MCF 10A (cell line): Measurements from ENCODE around the gene GPHN. TPM values are rescaled to one million over a fixed set of nuclear protein-coding genes. Genes with fewer than 3 reads are reported as not detected.

ENCODE experiments used
- BruUV-seq: library from RNA; stranded (reverse); fragments of 400-500 nt; replicated peaks from 2 replicates; lab custom pipeline; 2021; lab: Mats Ljungman, UMichigan
- CTCF ChIA-PET: fragments of 300-600 bp; sonication (Branson Sonifier 250); formaldehyde crosslinking; extraction: SDS; loops from one replicate; lab custom pipeline; 2021; ENCODE audit warnings: antibody characterized with exemption, inconsistent platforms; lab: Yijun Ruan, JAX
- POLR2A ChIA-PET: fragments of 300-600, 350-650 bp; sonication (Branson Sonifier 250); formaldehyde crosslinking; extraction: SDS; loops from one replicate; lab custom pipeline; 2020; ENCODE audit warnings: antibody characterized with exemption, inconsistent platforms; lab: Yijun Ruan, JAX
- DNase-seq: peaks from one replicate; pipeline ENCODE4 v3.0.0-alpha.2; 2018; ENCODE audit not compliant: unreplicated experiment
- H3K27ac Mint-ChIP-seq: one replicate; pipeline ENCODE4 v1.8.0; 2022; ENCODE audit warnings: mild to moderate bottlenecking, low read depth, mixed read lengths; ENCODE audit not compliant: unreplicated experiment
- H3K27me3 Mint-ChIP-seq: one replicate; pipeline ENCODE4 v1.8.0; 2022; ENCODE audit warnings: mixed read lengths; ENCODE audit not compliant: insufficient read depth, unreplicated experiment
- H3K36me3 Mint-ChIP-seq: one replicate; pipeline ENCODE4 v1.8.0; 2022; ENCODE audit warnings: mild to moderate bottlenecking, moderate library complexity, mixed read lengths; ENCODE audit not compliant: insufficient read depth, unreplicated experiment
- H3K4me1 Mint-ChIP-seq: one replicate; pipeline ENCODE4 v1.8.0; 2022; ENCODE audit warnings: mixed read lengths; ENCODE audit not compliant: insufficient read depth, unreplicated experiment
- H3K4me3 Mint-ChIP-seq: one replicate; pipeline ENCODE4 v1.8.0; 2022; ENCODE audit warnings: mild to moderate bottlenecking, moderate library complexity, mixed read lengths; ENCODE audit not compliant: unreplicated experiment
- H3K9me3 Mint-ChIP-seq: one replicate; pipeline ENCODE4 v1.8.0; 2022; ENCODE audit warnings: mixed read lengths; ENCODE audit not compliant: unreplicated experiment
- intact Hi-C: fragments of 100-400 bp; cut with micrococcal nuclease; formaldehyde crosslinking; loops from 2 replicates; pipeline ENCODE4 v1.14.1; 2022
- total RNA-seq: library from RNA; stranded (reverse); gene quantifications from 2 replicates; pipeline ENCODE4 v1.2.3, GENCODE V29; 2022
- TF ChIP-seq, protein P1 (sequence below): fragments of 200-600 bp; IDR thresholded peaks from one replicate; pipeline ENCODE4 v1.8.0; 2022; ENCODE audit warnings: antibody characterized with exemption, mild to moderate bottlenecking; ENCODE audit not compliant: unreplicated experiment

Gene GPHN
- total RNA-seq, 1 experiment from 2014 or later = 26.8 TPM

DNA sequence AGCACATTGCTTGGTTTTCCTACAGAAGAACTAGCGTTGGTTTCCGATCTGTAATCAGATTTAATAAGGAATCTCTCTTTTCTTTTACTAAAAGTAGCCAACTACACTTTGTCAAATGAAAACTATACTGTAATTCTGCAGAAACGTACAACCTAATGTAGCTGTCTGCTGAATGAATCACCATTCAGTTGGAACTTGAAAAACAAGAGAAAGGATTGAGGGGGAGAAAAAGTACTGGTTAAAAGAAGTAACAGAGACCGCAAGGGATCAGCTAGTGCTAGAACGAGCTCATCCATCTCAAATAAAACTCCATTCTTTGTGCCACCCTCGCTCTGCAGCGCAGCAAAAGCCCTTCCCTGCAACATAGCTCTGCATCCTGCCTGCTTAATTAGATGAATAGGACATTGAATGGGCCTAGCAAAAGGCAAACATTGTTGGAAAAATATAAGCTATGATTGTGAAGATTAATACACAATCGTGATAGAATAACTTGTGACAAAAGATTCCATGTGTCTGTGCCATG lies 683.9 kb downstream of the GPHN start:
- H3K27me3 Mint-ChIP-seq = no peaks in the 10 kb centered on the region
- peaks cover 4% of the 10 kb centered on the region for H3K36me3 Mint-ChIP-seq
- H3K4me1 Mint-ChIP-seq = no peaks in the 10 kb centered on the region
- no TSS peak for BruUV-seq
- no peak overlapping the region for H3K4me3 Mint-ChIP-seq
- POLR2A ChIA-PET = no interaction called here
- H3K27ac Mint-ChIP-seq = no peak overlapping the region
- no peak for DNase-seq
- intact Hi-C loops = no loop called here
- H3K9me3 Mint-ChIP-seq = no peaks in the 10 kb centered on the region
- CTCF ChIA-PET = interaction anchor here (0.6 to 1.1 kb wide), 3 partner anchors 36 to 95 kb away, joined by 3 read pairs; no protein-coding TSS in a partner anchor
- TF ChIP-seq, protein P1, sequence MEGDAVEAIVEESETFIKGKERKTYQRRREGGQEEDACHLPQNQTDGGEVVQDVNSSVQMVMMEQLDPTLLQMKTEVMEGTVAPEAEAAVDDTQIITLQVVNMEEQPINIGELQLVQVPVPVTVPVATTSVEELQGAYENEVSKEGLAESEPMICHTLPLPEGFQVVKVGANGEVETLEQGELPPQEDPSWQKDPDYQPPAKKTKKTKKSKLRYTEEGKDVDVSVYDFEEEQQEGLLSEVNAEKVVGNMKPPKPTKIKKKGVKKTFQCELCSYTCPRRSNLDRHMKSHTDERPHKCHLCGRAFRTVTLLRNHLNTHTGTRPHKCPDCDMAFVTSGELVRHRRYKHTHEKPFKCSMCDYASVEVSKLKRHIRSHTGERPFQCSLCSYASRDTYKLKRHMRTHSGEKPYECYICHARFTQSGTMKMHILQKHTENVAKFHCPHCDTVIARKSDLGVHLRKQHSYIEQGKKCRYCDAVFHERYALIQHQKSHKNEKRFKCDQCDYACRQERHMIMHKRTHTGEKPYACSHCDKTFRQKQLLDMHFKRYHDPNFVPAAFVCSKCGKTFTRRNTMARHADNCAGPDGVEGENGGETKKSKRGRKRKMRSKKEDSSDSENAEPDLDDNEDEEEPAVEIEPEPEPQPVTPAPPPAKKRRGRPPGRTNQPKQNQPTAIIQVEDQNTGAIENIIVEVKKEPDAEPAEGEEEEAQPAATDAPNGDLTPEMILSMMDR = no peak

DNA sequence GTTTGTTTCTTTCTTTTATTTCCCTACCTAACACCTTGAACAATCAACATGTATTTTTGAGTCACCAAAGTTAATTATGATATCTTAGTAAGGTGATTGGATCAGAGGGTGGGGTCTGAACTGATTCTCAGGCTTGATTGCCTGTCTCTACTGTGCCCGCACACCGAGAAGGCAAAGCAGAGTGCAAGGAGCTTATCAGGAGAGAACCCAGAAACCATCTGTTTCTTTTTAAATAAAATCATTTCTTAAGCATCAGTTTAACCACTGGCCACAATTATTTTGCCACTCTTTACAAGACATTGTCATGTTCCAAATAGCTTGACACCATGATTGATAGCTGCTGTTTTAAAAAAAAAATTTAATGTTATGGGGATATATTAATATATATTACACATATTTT lies 684.4 kb downstream of the GPHN start:
- TF ChIP-seq, protein P1 = no peak
- POLR2A ChIA-PET = no interaction called here
- CTCF ChIA-PET = interaction anchor here (1.1 kb wide), 1 partner anchor 94 kb away, joined by 3 read pairs; no protein-coding TSS in a partner anchor

DNA sequence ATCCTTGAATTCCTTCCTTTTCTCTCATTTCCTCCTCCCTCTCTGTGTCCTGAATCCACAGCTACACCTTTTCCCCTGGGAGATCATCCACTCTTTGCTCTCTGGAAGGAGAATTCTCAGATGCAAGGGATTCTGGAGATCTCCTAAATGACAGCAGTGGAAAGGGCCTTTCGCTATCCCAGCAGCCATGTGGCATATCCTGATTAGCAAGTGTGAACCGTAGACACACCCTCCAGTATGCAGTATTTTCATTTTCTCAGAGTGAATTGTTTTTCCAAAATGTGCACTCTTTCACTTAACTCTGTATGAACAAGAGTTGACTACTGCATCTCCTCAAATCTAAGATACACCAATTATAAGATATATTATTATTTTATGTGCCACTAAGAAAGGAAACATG lies 687.3 kb downstream of the GPHN start:
- no peak for DNase-seq
- ChIA-PET POLR2A (no interaction called here), CTCF (no interaction called here)
- Mint-ChIP-seq H3K9me3 (no peaks in the 10 kb centered on the region), H3K27me3 (no peaks in the 10 kb centered on the region), H3K27ac (no peak overlapping the region), H3K4me3 (no peak overlapping the region), H3K36me3 (peaks cover 4% of the 10 kb centered on the region), H3K4me1 (no peaks in the 10 kb centered on the region)
- no TSS peak for BruUV-seq
- TF ChIP-seq, protein P1 = no peak
- intact Hi-C loops = no loop called here

More for the DNA sequence above, 684.4 kb downstream of the GPHN start:
- no peaks in the 10 kb centered on the region for H3K9me3 Mint-ChIP-seq
- H3K27ac Mint-ChIP-seq = no peak overlapping the region
- no peak overlapping the region for H3K4me3 Mint-ChIP-seq
- intact Hi-C loops = no loop called here
- no peak for DNase-seq
- H3K36me3 Mint-ChIP-seq = peaks cover 4% of the 10 kb centered on the region
- no peaks in the 10 kb centered on the region for H3K4me1 Mint-ChIP-seq
- H3K27me3 Mint-ChIP-seq = no peaks in the 10 kb centered on the region
- BruUV-seq = no TSS peak

DNA sequence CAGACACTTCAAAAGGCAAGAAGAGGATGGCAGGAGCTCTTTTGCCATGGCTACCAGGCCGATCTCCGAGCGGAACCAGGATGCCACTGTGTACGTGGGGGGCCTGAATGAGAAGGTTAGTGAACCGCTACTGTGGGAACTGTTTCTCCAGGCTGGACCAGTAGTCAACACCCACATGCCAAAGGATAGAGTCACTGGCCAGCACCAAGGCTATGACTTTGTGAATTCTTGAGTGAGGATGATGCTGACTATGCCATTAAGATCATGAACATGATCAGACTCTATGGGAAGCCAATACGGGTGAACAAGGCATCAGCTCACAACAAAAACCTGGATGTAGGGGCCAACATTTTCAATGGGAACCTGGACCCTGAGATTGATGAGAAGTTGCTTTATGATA lies 691.1 kb downstream of the GPHN start:
- no TSS peak for BruUV-seq

More for the DNA sequence above, 691.1 kb downstream of the GPHN start:
- intact Hi-C loops = no loop called here
- no peak for DNase-seq
- Mint-ChIP-seq H3K4me1 (no peaks in the 10 kb centered on the region), H3K36me3 (peaks cover 4% of the 10 kb centered on the region), H3K4me3 (no peak overlapping the region), H3K27ac (no peak overlapping the region), H3K9me3 (no peaks in the 10 kb centered on the region), H3K27me3 (no peaks in the 10 kb centered on the region)
- ChIA-PET CTCF (no interaction called here), POLR2A (no interaction called here)
- TF ChIP-seq, protein P1 = no peak
